Ovary (tissue), 3 donors: Measurements from ENCODE around the gene OR51I2.

Experiments used
- CTCF ChIP-seq, 3 donors: fragments of 450-650 bp in 2 of 3; fragments of 200-600 bp in 1 of 3; IDR thresholded peaks; one replicate each; pipeline versions ENCODE4 v1.5.1 to v1.8.0; 2016 to 2022; ENCODE audit warnings: antibody characterized with exemption in 3 of 3, mild to moderate bottlenecking in 1 of 3
- POLR2A ChIP-seq: fragments of 450-650 bp; IDR thresholded peaks from one replicate; pipeline ENCODE4 v1.6.1; 2017; ENCODE audit warnings: antibody characterized with exemption, mild to moderate bottlenecking, moderate library complexity
- donor health status: DM: no; HTN: no; CAD: no.

- TF ChIP-seq CTCF (IDR thresholded peaks at IDR 0.05): no peak
- no peak for TF ChIP-seq POLR2A
These were observed 39.8 kb downstream of the OR51I2 start for GRCh38 chr11:5488798-5489399.
